SK-N-SH treated with all-trans-retinoic acid at 6 μM for 48 hours (cell line): ENCODE results near the gene FAR2.

ENCODE experiments used
- ATAC-seq: fragments of 200-7000 bp; cut with Tn5 transposase; 3 replicates; pipeline ENCODE4 v1.9.1; 2020; ENCODE audit warnings: mild to moderate bottlenecking, moderate library complexity
- ARNTL ChIP-seq: fragments of 450-650 bp; formaldehyde crosslinking; IDR thresholded peaks from 2 replicates; pipeline ENCODE4 v1.5.0; 2020; ENCODE audit warnings: low read depth, mild to moderate bottlenecking, moderate library complexity, borderline replicate concordance
- BACH2 ChIP-seq: fragments of 250-450 bp; sonication (Bioruptor Pico); IDR thresholded peaks from 2 replicates; pipeline ENCODE4 v1.9.0; 2021; ENCODE audit warnings: mild to moderate bottlenecking, borderline replicate concordance
- CREB5 ChIP-seq: fragments of 250-450 bp; sonication (Bioruptor Pico); IDR thresholded peaks from 2 replicates; pipeline ENCODE4 v1.5.1; 2020; ENCODE audit warnings: low read depth, mild to moderate bottlenecking, moderate library complexity
- CSDC2 ChIP-seq: fragments of 250-450 bp; sonication (Bioruptor Pico); IDR thresholded peaks from 2 replicates; pipeline ENCODE4 v1.5.0; 2020; ENCODE audit warnings: mild to moderate bottlenecking, moderate library complexity
- CSRNP3 ChIP-seq: fragments of 250-450 bp; sonication (Bioruptor Pico); IDR thresholded peaks from 2 replicates; pipeline ENCODE4 v1.5.1; 2021; ENCODE audit warnings: mild to moderate bottlenecking, moderate library complexity
- ESRRG ChIP-seq: fragments of 250-450 bp; sonication (Bioruptor Pico); IDR thresholded peaks from 2 replicates; pipeline ENCODE4 v1.6.1; 2021; ENCODE audit warnings: mild to moderate bottlenecking
- GLIS3 ChIP-seq: fragments of 250-450 bp; sonication (Bioruptor Pico); IDR thresholded peaks from 2 replicates; pipeline ENCODE4 v1.5.0; 2020; ENCODE audit warnings: mild to moderate bottlenecking, moderate library complexity
- ISL1 ChIP-seq: fragments of 250-450 bp; sonication (Bioruptor Pico); IDR thresholded peaks from 2 replicates; pipeline ENCODE4 v2.1.2; 2022; ENCODE audit warnings: mild to moderate bottlenecking, moderate library complexity
- OSR1 ChIP-seq: fragments of 250-450 bp; sonication (Bioruptor Pico); IDR thresholded peaks from 2 replicates; pipeline ENCODE4 v1.8.0; 2022; ENCODE audit warnings: moderate library complexity, mild to moderate bottlenecking, inconsistent platforms
- PATZ1 ChIP-seq: fragments of 250-450 bp; sonication (Bioruptor Pico); IDR thresholded peaks from 2 replicates; pipeline ENCODE4 v1.8.0; 2020; ENCODE audit warnings: mild to moderate bottlenecking, moderate library complexity, borderline replicate concordance
- POU6F1 ChIP-seq: fragments of 250-450 bp; sonication (Bioruptor Pico); IDR thresholded peaks from 2 replicates; pipeline ENCODE4 v1.8.0; 2021; ENCODE audit warnings: low read depth, mild to moderate bottlenecking, moderate library complexity, borderline replicate concordance
- PPARA ChIP-seq: fragments of 250-450 bp; sonication (Bioruptor Pico); IDR thresholded peaks from 2 replicates; pipeline ENCODE4 v1.5.0; 2020; ENCODE audit warnings: mild to moderate bottlenecking, borderline replicate concordance
- RARB ChIP-seq: fragments of 250-450 bp; sonication (Bioruptor Pico); IDR thresholded peaks from 2 replicates; pipeline ENCODE4 v1.8.0; 2021; ENCODE audit warnings: mild to moderate bottlenecking, moderate library complexity
- SNAI2 ChIP-seq: fragments of 250-450 bp; sonication (Bioruptor Pico); IDR thresholded peaks from 2 replicates; pipeline ENCODE4 v1.5.0; 2020; ENCODE audit warnings: mild to moderate bottlenecking, moderate library complexity
- TCF4 ChIP-seq: fragments of 250-450 bp; sonication (Bioruptor Pico); IDR thresholded peaks from 2 replicates; pipeline ENCODE4 v1.8.0; 2021; ENCODE audit warnings: mild to moderate bottlenecking, moderate library complexity, borderline replicate concordance
- TOX ChIP-seq: fragments of 250-450 bp; sonication (Bioruptor Pico); IDR thresholded peaks from 2 replicates; pipeline ENCODE4 v1.8.0; 2021; ENCODE audit warnings: mild to moderate bottlenecking, moderate library complexity, borderline replicate concordance
- TSHZ2 ChIP-seq: fragments of 250-450 bp; sonication (Bioruptor Pico); IDR thresholded peaks from 2 replicates; pipeline ENCODE4 v1.5.0; 2020; ENCODE audit warnings: mild to moderate bottlenecking, moderate library complexity
- ZC3H10 ChIP-seq: fragments of 250-450 bp; sonication (Bioruptor Pico); IDR thresholded peaks from 2 replicates; pipeline ENCODE4 v1.5.1; 2021; ENCODE audit warnings: mild to moderate bottlenecking, moderate library complexity
- ZFP30 ChIP-seq: fragments of 450-650 bp; formaldehyde crosslinking; IDR thresholded peaks from 2 replicates; pipeline ENCODE4 v1.5.0; 2022; ENCODE audit warnings: mild to moderate bottlenecking, moderate library complexity
- ZNF565 ChIP-seq: fragments of 450-650 bp; formaldehyde crosslinking; conservative IDR thresholded peaks from 2 replicates; pipeline ENCODE4 v1.5.0; 2020; ENCODE audit warnings: low read depth, mild to moderate bottlenecking, moderate library complexity
- ZNF70 ChIP-seq: fragments of 450-650 bp; formaldehyde crosslinking; IDR thresholded peaks from 2 replicates; pipeline ENCODE4 v1.5.0; 2020; ENCODE audit warnings: mild to moderate bottlenecking, moderate library complexity
- ZNF8 ChIP-seq: fragments of 450-650 bp; formaldehyde crosslinking; IDR thresholded peaks from 2 replicates; pipeline ENCODE4 v1.5.0; 2020; ENCODE audit warnings: mild to moderate bottlenecking, moderate library complexity

Gene FAR2

GRCh38 chr12:29191267-29191850 is 42.3 kb downstream of the FAR2 start (continued):
- TF ChIP-seq PATZ1 (CRISPR knock-in tag): no peak
- TF ChIP-seq TOX: no peak
- TF ChIP-seq RARB (CRISPR knock-in tag): no peak
- TF ChIP-seq ZC3H10: no peak

- TF ChIP-seq CSRNP3 (CRISPR knock-in tag): no peak
- TF ChIP-seq GLIS3: no peak
- TF ChIP-seq ZNF565: no peak
- no peak for TF ChIP-seq ZFP30 (CRISPR knock-in tag)
- ATAC-seq: no peak
These were observed 49.8 kb downstream of the FAR2 start for GRCh38 chr12:29198901-29199300.

GRCh38 chr12:29200586-29200985 is 51.5 kb downstream of the FAR2 start:
- ATAC-seq: no peak
- TF ChIP-seq ISL1 (no peak), TSHZ2 (CRISPR knock-in tag) (no peak), OSR1 (CRISPR knock-in tag) (no peak), GLIS3 (no peak), CSDC2 (CRISPR knock-in tag) (no peak), POU6F1 (CRISPR knock-in tag) (no peak), ZNF8 (CRISPR knock-in tag) (no peak), PPARA (CRISPR knock-in tag) (no peak), ZNF565 (no peak), CREB5 (CRISPR knock-in tag) (no peak), BACH2 (no peak), ARNTL (CRISPR knock-in tag) (no peak), ESRRG (no peak), ZFP30 (CRISPR knock-in tag) (no peak), ZC3H10 (no peak), PATZ1 (CRISPR knock-in tag) (no peak), TCF4 (CRISPR knock-in tag) (no peak), TOX (no peak), ZNF70 (CRISPR knock-in tag) (no peak), SNAI2 (CRISPR knock-in tag) (no peak)
